ENCODE results near the gene STRN3.
A peak's percentile ranks its signal among the peaks of the same experiment; 100 is the strongest.
"Not testable (repeated sequence)": the region's sequence is repeated elsewhere in the genome, so short reads cannot be mapped to it uniquely, and the experiment has no call there.

The STRN3 gene, protein sequence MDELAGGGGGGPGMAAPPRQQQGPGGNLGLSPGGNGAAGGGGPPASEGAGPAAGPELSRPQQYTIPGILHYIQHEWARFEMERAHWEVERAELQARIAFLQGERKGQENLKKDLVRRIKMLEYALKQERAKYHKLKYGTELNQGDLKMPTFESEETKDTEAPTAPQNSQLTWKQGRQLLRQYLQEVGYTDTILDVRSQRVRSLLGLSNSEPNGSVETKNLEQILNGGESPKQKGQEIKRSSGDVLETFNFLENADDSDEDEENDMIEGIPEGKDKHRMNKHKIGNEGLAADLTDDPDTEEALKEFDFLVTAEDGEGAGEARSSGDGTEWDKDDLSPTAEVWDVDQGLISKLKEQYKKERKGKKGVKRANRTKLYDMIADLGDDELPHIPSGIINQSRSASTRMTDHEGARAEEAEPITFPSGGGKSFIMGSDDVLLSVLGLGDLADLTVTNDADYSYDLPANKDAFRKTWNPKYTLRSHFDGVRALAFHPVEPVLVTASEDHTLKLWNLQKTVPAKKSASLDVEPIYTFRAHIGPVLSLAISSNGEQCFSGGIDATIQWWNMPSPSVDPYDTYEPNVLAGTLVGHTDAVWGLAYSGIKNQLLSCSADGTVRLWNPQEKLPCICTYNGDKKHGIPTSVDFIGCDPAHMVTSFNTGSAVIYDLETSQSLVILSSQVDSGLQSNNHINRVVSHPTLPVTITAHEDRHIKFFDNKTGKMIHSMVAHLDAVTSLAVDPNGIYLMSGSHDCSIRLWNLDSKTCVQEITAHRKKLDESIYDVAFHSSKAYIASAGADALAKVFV

DNA sequence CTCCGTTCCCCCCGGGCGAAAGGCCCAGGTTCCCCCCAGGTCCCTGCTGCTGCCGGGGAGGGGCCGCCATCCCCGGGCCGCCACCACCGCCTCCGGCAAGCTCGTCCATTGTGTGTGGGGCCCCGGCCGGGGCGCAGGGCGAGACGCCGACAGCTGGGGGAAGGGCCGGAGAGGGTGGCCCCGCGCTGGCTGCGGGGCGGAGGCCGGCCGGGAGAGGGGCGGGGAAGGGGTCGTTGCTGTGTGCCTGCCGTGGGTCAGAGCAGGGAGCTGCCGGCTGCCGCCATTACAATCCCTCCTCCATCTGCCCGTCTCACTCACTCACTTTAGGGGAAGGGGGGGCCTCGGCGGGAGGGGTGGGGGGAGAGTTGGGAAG, at the start of gene STRN3:
STRN3 (minus strand) TSS at position 303 of the 373 bp plus-strand sequence; CDS start at position 109, 194 bp downstream.
- no peak for DNase-seq

DNA sequence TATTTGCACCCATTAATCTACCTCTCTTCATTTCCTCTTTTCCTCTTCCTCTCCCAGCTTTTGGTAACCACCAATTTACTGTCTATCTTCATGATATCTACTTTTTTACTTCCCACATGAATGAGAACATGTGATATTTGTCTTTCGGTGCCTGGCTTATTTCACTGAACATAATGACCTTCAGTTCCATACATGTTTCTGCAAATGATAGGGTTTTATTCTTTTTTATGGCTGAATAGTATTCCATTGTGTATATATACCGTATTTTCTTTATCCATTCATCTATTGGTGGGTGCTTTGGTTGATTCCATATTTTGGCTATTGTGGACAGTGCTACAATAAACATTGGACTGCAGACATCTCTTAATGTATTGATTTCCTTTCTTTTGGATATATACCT, 49.0 kb upstream of the STRN3 start:
- DNase-seq, result no peak

DNA sequence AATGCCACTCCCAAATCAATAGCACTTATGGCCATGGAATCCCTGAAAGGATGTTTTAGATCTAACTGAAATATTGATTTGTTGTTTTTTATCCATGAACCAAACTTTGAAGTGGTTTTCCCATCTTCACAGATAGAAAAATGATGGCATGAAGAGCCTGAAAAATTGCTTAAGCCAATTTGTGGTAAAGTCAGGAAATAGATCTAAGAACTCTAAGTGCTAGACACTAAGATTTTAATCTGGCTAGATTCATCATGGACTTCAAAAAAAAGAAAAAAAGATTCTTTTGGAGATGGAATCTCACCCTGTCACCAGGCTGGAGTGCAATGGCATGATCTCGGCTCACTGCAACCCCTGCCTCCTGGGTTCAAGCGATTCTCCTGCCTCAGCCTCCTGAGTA, 45.0 kb upstream of the STRN3 start:
- no peak for DNase-seq

DNA sequence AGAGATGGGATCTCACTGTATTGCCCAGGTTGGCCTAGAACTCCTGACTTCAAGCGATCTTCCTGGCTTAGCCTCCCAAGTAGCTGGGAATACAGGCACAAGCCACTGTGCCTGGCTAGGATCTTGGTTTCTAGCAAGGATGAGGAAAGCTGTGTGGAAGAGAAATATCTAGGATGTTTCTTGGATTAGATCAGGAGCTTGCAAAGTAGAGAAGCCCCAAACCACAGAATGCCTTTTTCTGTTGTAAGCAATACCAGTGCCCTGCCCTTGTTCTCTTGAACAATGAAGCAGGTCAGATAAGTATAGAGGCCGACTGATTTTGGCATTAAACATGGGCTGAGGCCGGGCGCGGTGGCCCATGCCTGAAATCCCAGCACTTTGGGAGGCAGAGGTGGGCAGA, 44.3 kb upstream of the STRN3 start:
- no peak for DNase-seq

DNA sequence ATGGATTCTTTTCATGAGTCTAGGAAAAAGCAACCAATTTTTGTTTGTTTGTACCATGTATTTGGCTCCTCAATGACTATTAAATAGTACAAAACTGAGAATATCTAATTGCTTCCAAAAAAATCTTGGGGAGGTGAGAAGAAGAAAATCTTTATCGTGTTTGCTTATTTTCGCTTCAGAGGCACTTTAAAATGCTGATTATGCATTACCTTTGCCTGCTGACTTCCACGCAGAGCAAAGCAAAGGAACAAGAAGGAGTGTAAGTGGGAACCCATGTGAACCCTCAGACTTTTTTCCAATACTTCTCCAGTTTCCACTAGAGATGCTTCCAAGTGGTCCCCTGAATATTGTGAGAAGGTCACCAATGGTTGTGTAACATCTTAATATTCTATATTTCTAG, 43.2 kb upstream of the STRN3 start:
- no peak for DNase-seq

DNA sequence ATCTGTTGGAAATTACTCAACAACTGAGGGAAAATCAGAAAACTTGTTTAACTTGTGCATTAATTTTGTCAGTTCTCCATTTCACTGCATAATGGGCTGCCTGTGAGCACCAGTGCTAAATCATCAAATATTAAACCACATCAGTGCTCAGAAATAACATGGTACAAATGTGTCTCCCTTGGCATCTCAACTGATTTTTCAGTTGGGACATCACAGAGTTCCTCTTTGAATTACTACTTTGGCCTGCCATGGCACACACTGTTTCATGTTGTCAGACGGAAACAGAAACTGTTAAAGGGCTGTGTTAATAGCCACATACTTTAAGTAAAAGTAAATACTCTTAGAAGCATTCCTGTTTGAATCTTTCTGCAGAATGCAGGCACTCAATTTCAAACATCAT, 42.1 kb upstream of the STRN3 start:
- DNase-seq, result peak; percentile 66 to 71

DNA sequence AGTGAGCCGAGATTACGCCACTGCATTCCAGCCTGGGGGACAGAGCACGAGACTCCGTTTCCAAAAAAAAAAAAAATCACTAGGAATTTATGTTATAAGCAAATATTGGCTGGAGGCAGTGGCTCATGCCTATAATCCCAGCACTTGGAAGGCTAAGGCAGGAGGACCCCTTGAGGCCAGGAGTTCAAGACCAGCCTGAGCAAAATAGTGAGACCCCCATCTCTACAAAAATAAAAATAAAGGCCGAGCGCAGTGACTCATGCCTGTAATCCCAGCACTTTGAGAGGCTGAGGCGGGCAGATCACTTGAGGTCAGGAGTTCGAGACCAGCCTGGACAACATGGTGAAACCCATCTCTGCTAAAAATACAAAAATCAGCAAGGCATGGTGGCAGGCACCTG, 36.7 kb upstream of the STRN3 start:
- DNase-seq, result not testable (repeated sequence)

DNA sequence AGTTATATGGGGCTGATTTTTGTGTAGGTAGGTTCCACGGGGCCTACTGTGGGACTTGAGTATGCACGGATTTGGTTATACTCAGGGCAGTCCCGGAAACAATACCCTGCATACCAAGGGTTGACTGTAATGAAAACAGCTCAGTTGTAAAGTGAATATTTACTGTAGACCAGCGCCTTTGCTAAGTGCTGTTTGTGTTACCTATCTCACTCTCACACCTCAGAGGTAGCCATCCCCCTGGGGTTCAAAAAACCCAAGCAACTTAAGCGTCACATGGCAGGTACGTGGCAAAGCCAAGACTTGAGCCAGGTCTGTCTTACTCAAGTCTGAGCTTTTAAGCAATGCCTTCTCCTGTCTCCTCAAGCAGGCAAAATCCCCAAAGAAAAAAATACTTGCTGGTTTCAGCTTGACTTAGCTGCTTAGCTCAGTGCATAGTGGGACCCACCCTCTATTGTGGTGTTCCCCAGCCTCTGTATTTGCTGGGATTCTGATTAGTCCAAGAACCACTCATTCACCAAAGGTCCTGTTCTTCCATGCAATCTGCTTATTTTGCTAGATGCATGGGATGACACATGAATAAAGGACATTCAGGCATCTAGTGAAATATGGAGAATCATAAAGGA, 34.2 kb upstream of the STRN3 start:
- no peak for DNase-seq

DNA sequence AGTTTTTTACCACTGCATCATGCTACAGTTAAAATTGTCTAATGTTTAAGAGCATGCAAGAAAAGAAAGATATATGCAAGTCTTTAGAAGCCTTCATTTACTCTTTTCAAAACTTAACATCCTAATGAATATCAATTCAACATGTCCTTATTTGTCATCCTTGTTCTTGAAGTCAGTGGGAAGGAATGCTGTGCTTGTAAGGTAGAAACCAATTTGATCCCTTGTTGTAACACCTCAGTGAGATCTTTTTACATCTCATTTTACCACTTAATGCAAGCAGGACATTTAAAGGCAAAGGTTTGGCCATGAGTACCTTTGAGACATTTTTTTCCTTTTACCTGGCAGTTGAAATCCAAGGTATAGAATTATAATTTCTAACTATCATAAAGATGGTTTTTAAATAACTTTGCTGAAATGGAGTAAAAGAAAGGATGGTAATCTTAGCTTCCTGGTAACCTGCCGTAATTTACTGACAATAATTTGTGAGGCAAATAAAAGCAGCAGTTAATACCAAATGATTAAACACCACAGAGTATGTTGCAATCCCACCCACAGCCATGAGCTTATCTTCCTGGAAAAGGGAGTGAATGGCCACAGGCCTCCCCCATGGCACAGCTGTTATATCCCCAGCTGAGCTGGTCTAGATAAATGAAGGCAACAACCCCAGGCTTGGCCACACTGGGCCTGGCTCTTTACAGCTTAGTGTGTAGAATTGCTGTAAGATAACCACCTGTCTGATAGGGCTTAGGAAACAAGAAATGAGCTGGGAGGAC, 33.2 kb upstream of the STRN3 start:
- DNase-seq, result peak; percentile 77 to 85

DNA sequence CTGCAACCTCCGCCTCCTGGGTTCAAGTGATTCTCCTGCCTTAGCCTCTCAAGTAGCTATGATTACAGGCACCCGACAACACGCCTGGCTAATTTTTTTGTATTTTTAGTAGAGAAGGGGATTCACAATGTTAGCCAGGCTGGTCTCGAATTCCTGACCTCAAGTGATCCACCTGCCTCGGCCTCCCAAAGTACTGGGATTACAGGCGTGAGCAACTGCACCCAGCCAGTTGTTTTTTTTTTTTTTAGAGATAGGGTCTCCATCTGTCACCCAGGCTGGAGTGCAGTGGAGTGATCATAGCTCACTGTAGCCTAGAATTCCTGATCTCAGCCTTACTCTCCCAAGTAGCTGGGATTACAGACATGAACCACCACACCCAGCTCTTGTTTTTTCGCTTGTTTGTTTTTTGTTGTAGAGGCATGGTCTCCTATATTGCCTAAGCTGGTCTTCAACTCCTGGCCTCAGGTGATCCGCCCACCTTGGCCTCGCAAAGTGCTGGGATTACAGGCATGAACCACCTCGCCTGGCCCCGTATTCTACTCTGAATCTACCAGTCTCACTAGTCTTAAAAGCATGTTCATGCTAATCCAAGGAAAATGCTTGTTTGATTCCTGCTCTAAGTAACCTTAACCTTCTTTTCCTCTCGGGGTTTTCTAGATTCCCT, 31.7 kb upstream of the STRN3 start:
- DNase-seq, result no peak

DNA sequence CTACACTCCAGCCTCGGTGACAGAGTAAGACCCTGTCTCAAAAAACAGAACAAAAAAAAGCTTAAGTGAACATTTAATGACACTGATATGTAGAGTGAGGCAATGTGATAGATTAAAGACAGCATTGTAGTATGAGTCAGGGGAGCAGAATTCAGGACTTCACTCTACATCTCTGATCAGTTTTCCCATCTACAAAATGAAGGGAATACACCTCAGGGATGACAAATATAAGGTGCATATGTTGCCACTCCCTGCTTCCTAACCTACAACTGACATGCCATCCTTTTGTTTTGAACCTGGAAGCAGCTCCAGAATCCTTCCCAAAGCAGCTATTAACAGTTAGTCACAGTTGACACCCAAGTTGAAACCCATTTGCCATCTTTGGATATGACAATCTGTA, 30.9 kb upstream of the STRN3 start:
- DNase-seq, result no peak

DNA sequence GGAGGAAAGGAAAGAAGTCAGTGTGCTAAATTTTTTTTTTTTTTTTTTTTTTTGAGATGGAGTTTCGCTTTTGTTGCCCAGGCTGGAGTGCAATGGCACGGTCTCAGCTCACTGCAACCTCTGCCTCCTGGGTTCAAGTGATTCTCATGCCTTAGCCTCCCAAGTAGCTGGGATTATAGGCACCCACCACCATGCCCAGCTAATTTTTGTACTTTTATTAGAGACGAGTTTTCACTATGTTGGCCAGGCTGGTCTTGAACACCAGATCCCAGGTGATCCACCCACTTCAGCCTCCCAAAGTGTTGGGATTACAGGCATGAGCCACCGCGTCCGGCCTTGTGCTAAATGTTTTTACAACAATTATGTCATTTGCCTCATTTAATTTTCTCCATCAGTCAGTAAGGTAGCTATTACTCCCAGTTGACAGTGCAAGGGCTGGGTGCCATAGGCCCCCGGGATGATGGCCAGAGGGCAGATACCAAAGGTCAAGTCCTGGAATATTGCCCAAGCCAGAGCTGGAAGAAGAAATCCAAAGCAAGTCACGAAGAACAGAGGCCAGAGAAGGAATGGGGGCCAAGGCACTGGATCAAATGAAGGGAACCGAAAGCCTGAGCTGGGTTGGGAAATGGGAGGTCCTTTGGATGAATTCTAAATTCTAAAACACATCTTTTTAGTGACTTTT, 26.9 kb upstream of the STRN3 start:
- not testable (repeated sequence) for DNase-seq

DNA sequence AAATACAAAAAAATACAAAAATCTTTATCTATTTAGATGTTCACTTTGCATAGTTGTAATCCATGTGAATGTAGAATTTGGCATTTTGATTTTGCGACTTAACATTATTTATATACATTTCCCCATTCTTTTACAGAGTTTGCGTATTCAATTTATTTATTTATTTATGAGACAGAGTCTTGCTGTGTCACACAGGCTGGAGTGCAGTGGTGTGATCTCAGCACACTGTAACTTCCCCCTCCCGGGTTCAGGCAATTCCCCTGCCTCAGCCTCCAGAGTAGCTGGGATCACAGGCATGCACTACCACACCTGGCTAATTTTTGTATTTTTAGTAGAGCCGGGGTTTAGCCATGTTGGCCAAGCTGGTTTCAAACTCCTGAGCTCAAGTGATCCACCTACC, 25.3 kb upstream of the STRN3 start:
- DNase-seq, result no peak

DNA sequence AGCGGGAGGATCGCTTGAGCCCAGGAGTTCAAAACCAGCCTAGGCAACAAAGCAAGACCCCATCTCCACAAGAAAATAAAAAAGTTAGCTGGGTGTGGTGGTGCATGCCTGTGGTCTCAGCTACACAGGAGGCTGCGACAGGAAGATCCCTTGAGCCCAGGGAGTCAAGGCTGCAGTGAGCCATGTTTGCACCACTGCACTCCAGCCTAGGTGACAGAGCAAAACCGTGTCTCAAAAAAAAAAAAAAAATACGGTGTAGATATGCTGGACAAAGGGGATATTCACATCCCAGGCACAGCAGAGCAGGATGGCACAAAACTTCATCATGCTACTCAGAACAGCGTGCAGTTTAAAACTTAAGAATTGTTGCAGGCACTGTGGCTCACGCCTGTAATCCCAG, 24.8 kb upstream of the STRN3 start:
- DNase-seq, result no peak

DNA sequence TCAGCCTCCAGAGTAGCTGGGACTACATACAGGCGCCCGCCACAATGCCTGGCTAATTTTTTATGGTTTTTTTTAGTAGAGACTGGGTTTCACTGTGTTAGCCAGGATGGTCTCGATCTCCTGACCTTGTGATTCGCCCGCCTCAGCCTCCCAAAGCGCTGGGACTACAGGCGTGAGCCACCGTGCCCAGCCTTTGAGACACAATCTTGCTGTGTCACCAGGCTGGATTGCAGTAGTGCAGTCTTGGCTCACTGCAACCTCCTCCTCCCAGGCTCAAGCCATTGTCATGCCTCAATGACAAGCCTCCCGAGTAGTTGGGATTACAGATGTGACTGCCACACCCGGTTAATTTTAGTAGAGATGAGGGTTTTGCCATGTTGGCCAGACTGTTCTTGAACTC, 21.3 kb upstream of the STRN3 start:
- DNase-seq, result no peak

DNA sequence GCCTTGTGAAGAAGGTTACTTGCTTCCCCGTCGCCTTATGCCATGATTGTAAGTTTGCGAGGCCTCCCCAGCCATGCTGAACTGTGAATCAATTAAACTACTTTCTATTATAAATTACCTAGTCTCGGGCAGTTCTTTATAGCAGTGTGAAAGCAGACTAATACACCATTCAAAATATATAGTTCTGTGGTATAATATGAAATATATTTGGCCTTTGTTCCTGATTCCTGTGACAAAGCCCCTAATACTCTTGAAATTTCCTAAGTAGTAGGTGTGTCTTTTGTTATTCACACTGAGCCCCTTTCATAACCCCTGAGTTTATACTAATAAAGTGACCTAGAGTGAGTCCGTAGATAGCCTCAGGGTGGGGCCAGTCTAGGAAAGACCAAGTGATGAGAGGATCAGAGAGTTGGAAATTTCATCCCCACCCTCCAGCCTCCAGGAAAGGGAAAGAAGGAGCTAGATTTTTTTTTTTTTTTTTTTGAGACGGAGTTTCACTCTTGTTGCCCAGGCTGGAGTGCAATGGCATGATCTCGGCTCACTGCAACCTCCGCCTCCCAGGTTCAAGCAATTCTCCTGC, 19.4 kb upstream of the STRN3 start:
- no peak for DNase-seq

DNA sequence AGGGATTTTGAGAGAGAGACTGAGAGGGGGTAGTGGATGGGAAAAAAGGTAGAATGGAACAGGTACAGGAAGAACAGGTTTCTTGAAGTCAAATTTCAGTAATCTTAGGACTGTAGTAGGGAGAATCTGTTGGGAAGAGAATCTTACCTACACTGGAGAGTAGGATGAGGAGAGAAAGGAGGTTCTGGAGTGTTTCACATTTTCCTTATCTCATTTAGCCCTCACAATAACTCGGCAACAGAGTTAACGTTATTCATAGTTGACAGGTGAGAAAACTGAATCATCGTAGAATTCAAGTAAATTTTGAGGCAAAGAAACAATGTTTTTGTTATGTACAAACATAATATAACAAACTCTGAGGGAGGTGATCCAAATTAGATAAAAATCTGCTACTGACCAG, 17.2 kb upstream of the STRN3 start:
- DNase-seq, result no peak

DNA sequence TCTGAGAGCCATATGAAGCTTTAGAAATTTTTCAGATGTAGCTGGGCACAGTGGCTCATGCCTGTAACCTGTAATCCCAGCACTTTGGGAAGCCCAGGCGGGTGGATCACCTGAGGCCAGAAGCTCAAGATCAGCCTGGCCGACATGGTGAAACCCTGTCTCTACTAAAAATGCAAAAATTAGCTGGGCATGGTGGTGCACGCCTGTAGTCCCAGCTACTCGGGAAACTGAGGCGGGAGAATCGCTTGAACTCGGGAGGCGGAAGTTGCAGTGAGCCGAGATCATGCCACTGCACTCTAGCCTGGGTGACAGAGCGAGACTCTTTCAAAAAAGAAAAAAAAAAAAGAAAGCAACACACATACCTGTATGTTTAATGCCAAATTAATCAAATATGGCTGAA, 16.7 kb upstream of the STRN3 start:
- DNase-seq, result not testable (repeated sequence)

DNA sequence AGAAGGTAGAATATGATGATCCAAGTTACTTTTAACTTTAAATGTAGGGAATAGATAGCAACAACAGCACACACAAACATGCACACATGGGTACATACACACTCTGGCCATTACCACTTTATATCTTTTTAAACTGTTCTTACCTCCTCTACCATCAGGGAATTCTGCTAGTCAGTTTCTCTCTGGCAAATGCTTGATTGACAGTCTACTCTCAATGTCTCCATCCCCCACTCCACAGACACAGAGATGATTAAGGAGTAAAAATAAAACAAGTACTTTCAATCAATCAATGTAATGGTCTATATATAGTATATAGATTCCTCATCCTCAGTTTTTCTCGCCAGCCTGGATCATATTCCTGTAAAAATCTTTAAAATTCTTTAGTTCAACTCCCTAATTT, 16.1 kb upstream of the STRN3 start:
- DNase-seq, result no peak

DNA sequence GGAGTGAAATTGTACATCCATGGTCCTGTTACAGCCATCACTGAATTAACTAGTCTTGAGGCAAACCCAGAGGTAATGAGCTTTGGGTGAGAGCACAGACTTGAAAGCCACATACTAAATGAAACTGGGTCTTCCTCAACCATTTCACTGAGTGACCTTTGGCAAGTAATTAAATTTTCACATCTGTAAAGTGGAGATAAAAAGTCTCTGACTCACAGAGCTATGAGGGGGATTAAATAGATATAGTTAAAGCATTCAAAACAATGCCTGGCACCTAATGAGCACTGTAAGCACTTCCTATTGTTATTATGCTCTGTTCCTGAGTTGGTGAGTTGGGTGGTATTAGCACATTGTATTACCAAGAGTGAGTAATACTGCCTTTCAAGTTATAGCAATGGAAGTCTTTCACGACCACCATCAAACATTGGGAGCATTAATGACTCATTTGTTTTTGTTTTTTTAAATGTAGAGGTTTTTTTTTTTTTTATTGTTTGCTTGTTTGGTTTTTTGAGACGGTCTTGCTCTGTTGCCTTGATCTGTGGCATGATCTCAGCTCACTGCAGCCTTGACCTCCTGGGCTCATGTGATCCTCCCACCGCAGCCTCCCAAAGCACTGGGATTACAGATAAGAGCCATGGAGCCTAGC, 12.5 kb upstream of the STRN3 start:
- no peak for DNase-seq

DNA sequence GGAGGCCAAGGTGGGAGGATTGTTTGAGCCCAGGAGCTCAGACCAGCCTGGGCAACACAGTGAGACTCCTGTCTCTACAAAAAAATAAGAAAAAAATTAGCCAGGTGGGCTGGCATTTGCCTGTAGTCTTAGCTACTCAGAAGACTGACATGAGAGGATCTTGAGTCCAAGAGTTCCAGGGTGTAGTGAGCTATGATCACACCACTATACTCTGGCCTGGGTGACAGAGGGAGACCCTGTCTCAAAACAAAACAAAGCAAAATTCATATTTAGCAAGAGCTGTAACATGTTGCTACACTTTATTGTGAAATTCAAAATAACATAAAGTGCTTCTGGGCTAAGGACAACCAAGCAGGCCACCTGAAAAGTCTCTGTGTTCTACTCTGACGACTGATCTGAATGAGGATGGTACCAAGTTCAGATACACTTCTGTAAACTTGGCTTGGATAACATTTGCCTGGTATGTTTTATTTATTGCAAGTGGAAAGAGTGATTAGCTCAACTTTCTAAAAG, 11.6 kb upstream of the STRN3 start:
- DNase-seq, result peak in 1 of 2 experiments; percentile 6
